Fibroblast of lung (primary cell): ENCODE results near the gene MYO10.

Experiments used
- CTCF ChIP-seq, 2 donors: IDR thresholded peaks in 1 of 2; conservative IDR thresholded peaks in 1 of 2; 1 replicate in 1 of 2; 2 replicates in 1 of 2; pipeline ENCODE4 v1.5.1; 2011 to 2012; ENCODE audit warnings: low read length in 2 of 2, control low read depth in 1 of 2, inconsistent platforms in 1 of 2, low read depth in 1 of 2, mild to moderate bottlenecking in 1 of 2
- EZH2 ChIP-seq: IDR thresholded peaks from 2 replicates; pipeline ENCODE4 v1.5.1; 2012; ENCODE audit warnings: low read length, control low read depth, mild to moderate bottlenecking; ENCODE audit errors: missing control alignments

GRCh38 chr5:16974981-16975380 lies 38.9 kb upstream of the MYO10 start:
- TF ChIP-seq CTCF (conservative IDR thresholded peaks at IDR 0.05 in 1 of 2, IDR thresholded peaks at IDR 0.05 in 1 of 2; ENCODE audit: low read depth in 1 of 2, low read length in 2 of 2) (no peak), EZH2 (no peak)
